Astrocyte (in vitro differentiated cells and primary cell): ENCODE data around the gene KHNYN.

Experiments used
- CTCF ChIP-seq: IDR thresholded peaks from 2 replicates; pipeline ENCODE4 v1.5.1; 2011; ENCODE audit warnings: low read depth, mild to moderate bottlenecking, inconsistent platforms, low read length, moderate library complexity; ENCODE audit not compliant: insufficient read depth
- EZH2 ChIP-seq: IDR thresholded peaks from 2 replicates; pipeline ENCODE4 v1.6.1; 2012; ENCODE audit warnings: mild to moderate bottlenecking, low read length, inconsistent platforms; ENCODE audit not compliant: insufficient read depth

DNA sequence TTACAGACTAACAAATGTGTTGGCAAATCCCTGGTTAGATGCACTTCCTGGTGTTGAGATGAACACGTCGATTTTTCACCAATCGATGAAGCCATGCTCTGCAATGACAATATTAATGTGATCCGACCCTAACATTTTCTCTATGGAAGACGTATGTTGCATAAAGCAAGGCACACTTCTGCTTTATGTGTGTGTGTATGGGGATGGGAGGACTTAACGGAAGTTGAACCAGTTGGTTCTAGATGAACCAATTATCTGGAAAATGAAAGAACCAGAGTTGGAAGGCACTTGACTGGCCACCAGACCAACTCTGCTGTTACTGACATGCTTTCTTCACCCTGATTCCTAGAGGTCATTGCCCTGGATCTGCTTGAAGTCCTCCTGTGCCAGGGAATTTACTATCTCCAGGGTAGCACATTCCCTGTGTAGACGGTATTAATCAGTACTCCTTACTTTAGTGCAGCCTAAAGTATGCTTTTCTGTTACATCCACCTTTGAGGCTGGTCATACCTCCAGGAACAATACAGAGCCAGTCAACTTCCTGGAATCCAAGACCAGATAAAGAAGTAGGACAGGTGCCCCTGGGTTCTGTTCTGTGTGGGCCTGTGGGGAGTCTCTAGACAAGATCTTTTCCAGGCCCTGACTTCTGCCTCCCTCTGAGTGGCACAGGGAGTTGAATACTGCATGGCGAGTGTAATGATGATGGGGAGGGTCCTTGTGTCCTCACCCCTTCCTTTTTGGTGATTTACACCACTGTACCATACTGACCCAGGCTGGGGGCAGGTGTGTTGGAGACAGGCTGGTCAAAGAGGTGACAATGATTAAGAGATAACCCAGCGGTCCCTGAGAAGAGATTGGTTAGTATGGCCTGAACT lies 8.7 kb downstream of the KHNYN start:
- TF ChIP-seq CTCF (no peak), EZH2 (no peak)
